GM12878 (cell line): ENCODE measurements around the gene ENOPH1. TPM values are rescaled to one million over a fixed set of nuclear protein-coding genes. Genes with fewer than 3 reads are reported as not detected.

Experiments used
- EED ChIP-seq: sonication (generic); IDR thresholded peaks from 2 replicates; pipeline ENCODE4 v1.6.1; 2016; ENCODE audit warnings: antibody characterized with exemption, low read depth
- FOXK2 ChIP-seq: fragments of 450-650 bp; IDR thresholded peaks from 2 replicates; pipeline ENCODE4 v1.6.1; 2017; ENCODE audit warnings: mild to moderate bottlenecking, moderate library complexity
- FOXM1 ChIP-seq: IDR thresholded peaks from 2 replicates; pipeline ENCODE4 v1.6.1; 2012; ENCODE audit warnings: low read depth, mild to moderate bottlenecking, inconsistent platforms, low read length, moderate library complexity
- IKZF2 ChIP-seq, 2 experiments: fragments of 450-650 bp; IDR thresholded peaks; 2 replicates each; pipeline ENCODE4 v1.6.1; 2017; ENCODE audit warnings: mild to moderate bottlenecking in 2 of 2, moderate library complexity in 2 of 2
- KLF5 ChIP-seq: fragments of 450-650 bp; IDR thresholded peaks from 2 replicates; pipeline ENCODE4 v1.6.1; 2014; ENCODE audit warnings: mild to moderate bottlenecking; ENCODE audit not compliant: partially characterized antibody
- MLLT1 ChIP-seq: fragments of 450-650 bp; IDR thresholded peaks from 2 replicates; pipeline ENCODE4 v1.6.1; 2016; ENCODE audit warnings: mild to moderate bottlenecking
- MXI1 ChIP-seq: fragments of 150-350 bp; IDR thresholded peaks from 2 replicates; pipeline ENCODE4 v1.6.1; 2011; ENCODE audit warnings: low read depth, mild to moderate bottlenecking, inconsistent platforms, low read length, improper control_type of control experiment
- PAX5 ChIP-seq: IDR thresholded peaks from 2 replicates; pipeline ENCODE4 v1.6.1; 2011; ENCODE audit warnings: low read depth, low read length, borderline replicate concordance
- PKNOX1 ChIP-seq: fragments of 450-650 bp; IDR thresholded peaks from 2 replicates; pipeline ENCODE4 v1.6.1; 2016; ENCODE audit warnings: mild to moderate bottlenecking
- PML ChIP-seq: IDR thresholded peaks from 2 replicates; pipeline ENCODE4 v1.6.1; 2012; ENCODE audit warnings: low read length, inconsistent platforms
- POLR2AphosphoS5 ChIP-seq: IDR thresholded peaks from 2 replicates; pipeline ENCODE4 v1.6.1; 2011; ENCODE audit warnings: mild to moderate bottlenecking, low read length, inconsistent platforms
- POU2F2 ChIP-seq: IDR thresholded peaks from 3 replicates; pipeline ENCODE4 v1.6.1; 2011; ENCODE audit warnings: low read depth, mild to moderate bottlenecking, low read length, borderline replicate concordance
- RELB ChIP-seq: fragments of 450-650 bp; IDR thresholded peaks from 2 replicates; pipeline ENCODE4 v1.6.1; 2017; ENCODE audit warnings: low read depth, mild to moderate bottlenecking, moderate library complexity
- SUPT20H ChIP-seq: IDR thresholded peaks from 2 replicates; pipeline ENCODE4 v1.6.1; 2011; ENCODE audit warnings: low read depth, mild to moderate bottlenecking, low read length, moderate library complexity, borderline replicate concordance; ENCODE audit not compliant: control insufficient read depth
- TBL1XR1 ChIP-seq: IDR thresholded peaks from 2 replicates; pipeline ENCODE4 v1.6.1; 2012; ENCODE audit warnings: low read depth, low read length, improper control_type of control experiment
- WRNIP1 ChIP-seq: IDR thresholded peaks from 2 replicates; pipeline ENCODE4 v1.6.1; 2011; ENCODE audit warnings: low read depth, low read length, improper control_type of control experiment, borderline replicate concordance
- polyA plus RNA-seq, 11 experiments: library from polyadenylated mRNA; depleted of rRNA in 4 of 11; unstranded in 6 of 11; stranded (reverse) in 5 of 11; fragments of >200 nt; fragmentation: Nextera tagmentation in 4 of 11; fragmentation: Illumina TruSeq in 1 of 11; extraction: Ambion mirVana in 4 of 11; extraction: Trizol in 1 of 11; gene quantifications; 1 replicate in 1 of 11; 2 replicates in 10 of 11; pipeline versions ENCODE4 v1.2.1 to v1.2.3, GENCODE V29; 2011 to 2016; ENCODE audit warnings: inconsistent platforms in 2 of 11, missing spikeins in 2 of 11, low read depth in 1 of 11
- total RNA-seq, 4 experiments: library from RNA; depleted of rRNA in 3 of 4; stranded (reverse); fragments of >200 nt in 3 of 4; fragmentation: Illumina TruSeq in 1 of 4; extraction: Trizol in 1 of 4; gene quantifications; 2 replicates each; pipeline versions ENCODE4 v1.2.1 to v1.2.3, GENCODE V29; 2013 to 2021
- TF ChIP-seq, protein P1 (sequence below): IDR thresholded peaks from 2 replicates; pipeline ENCODE4 v1.6.1; 2011; ENCODE audit warnings: mild to moderate bottlenecking, low read depth, low read length, moderate library complexity; ENCODE audit not compliant: insufficient replicate concordance
- TF ChIP-seq, protein P2 (sequence below): fragments of 450-650 bp; IDR thresholded peaks from 2 replicates; pipeline ENCODE4 v1.6.1; 2018; ENCODE audit warnings: borderline replicate concordance, mild to moderate bottlenecking; ENCODE audit not compliant: partially characterized antibody

ENOPH1 gene
- total and polyA plus RNA-seq, 10 of the 15 experiments (the other 5 are each of a cell fraction or from before 2014, with no cell fraction given), result 24.4 to 83.6 (median 46.7) TPM

DNA sequence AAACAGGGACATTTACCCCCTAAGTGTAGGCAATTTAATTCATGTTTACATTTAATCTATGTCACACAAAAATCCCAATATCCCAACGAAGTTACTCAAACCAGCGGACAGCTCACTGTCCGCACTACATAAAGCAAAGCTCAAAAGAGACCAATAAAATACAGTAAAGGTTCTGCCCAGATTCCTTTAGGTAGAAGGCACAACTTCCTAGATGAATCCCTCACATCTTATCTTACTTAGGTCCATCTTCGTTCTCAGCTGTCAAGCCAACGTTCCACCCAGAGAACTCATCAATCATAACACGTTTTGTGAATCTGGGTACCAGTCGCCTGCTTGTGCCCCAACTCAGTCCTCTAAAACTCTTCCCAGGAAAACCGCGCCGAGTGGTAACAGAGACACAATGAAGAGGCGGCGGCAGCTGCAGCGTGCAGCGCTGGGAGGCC lies 1.8 kb upstream of the ENOPH1 start (continued):
- TF ChIP-seq, protein P1, sequence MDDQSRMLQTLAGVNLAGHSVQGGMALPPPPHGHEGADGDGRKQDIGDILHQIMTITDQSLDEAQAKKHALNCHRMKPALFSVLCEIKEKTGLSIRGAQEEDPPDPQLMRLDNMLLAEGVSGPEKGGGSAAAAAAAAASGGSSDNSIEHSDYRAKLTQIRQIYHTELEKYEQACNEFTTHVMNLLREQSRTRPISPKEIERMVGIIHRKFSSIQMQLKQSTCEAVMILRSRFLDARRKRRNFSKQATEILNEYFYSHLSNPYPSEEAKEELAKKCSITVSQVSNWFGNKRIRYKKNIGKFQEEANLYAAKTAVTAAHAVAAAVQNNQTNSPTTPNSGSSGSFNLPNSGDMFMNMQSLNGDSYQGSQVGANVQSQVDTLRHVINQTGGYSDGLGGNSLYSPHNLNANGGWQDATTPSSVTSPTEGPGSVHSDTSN, result peak; percentile 9
- TF ChIP-seq MLLT1 (no peak), WRNIP1 (no peak), SUPT20H (no peak), FOXK2 (no peak), FOXM1 (no peak), POU2F2 (no peak), PML (no peak), PAX5 (no peak), RELB (0 out of 2 replicates have a peak, but pooled peaks have one; percentile 7), POLR2AphosphoS5 (no peak), MXI1 (peak; percentile 86; the same call in 1 of the 2 replicates), IKZF2 (IDR thresholded peaks at IDR 0.05) (no peak), EED (no peak), PKNOX1 (peak; percentile 40), KLF5 (no peak), TBL1XR1 (no peak)
- TF ChIP-seq, protein P2, sequence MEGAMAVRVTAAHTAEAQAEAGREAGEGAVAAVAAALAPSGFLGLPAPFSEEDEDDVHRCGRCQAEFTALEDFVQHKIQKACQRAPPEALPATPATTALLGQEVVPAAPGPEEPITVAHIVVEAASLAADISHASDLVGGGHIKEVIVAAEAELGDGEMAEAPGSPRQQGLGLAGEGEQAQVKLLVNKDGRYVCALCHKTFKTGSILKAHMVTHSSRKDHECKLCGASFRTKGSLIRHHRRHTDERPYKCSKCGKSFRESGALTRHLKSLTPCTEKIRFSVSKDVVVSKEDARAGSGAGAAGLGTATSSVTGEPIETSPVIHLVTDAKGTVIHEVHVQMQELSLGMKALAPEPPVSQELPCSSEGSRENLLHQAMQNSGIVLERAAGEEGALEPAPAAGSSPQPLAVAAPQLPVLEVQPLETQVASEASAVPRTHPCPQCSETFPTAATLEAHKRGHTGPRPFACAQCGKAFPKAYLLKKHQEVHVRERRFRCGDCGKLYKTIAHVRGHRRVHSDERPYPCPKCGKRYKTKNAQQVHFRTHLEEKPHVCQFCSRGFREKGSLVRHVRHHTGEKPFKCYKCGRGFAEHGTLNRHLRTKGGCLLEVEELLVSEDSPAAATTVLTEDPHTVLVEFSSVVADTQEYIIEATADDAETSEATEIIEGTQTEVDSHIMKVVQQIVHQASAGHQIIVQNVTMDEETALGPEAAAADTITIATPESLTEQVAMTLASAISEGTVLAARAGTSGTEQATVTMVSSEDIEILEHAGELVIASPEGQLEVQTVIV, result no peak
